ENCODE data around the gene IPCEF1. TPM values are rescaled to one million over a fixed set of nuclear protein-coding genes. Genes with fewer than 3 reads are reported as not detected.

IPCEF1 gene
- total RNA-seq, 3 donors from 2014 or later (not counting 1 experiment from before 2014, with no cell fraction given): 31.4 to 53.2 (median 45.5) TPM

DNA sequence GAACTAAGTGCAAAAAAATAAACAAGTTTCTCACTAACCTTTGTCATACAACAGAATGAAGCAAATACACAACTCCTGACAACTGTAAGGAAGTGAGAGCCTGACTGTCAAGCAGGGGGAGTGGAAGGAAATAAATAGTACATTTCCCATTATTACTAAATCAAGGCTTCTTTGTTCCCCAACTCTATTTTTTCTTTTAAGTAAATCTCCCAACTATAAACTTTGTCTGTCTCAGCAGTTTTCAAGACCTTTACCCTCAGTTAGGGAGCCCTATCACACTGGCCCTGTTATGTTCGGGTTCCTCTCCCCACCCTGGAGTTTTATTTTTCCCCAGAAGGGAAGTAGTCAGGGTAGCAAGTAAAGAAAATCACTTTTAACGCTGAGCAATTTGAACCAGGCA lies 24.1 kb upstream of the IPCEF1 start:
- Histone ChIP-seq H3K36me3 (ENCODE audit: control insufficient read depth, insufficient read depth, low read length) (no peaks in the 10 kb centered on the region), H3K27me3 (ENCODE audit: control insufficient read depth, insufficient read depth, low read length) (no peaks in the 10 kb centered on the region), H3K4me3 (ENCODE audit: low read length) (no peak overlapping the region), H3K4me1 (ENCODE audit: control insufficient read depth, insufficient read depth, low read length) (no peaks in the 10 kb centered on the region), H3K9me3 (ENCODE audit: control insufficient read depth, insufficient read depth, low read length) (peaks cover 3% of the 10 kb centered on the region), H3K27ac (ENCODE audit: low read length) (no peak overlapping the region)
- Mint-ChIP-seq H3K27ac (no peak overlapping the region), H3K4me1 (no peaks in the 10 kb centered on the region), H3K36me3 (no peaks in the 10 kb centered on the region), H3K9me3 (no peaks in the 10 kb centered on the region), H3K4me3 (no peak overlapping the region), H3K27me3 (ENCODE audit: low read depth in 2 of 2) (peaks cover 2 to 6% of the 10 kb centered on the region in 2 donors)
- DNase-seq: no peak
- no peak for ATAC-seq
- TF ChIP-seq, protein P1, sequence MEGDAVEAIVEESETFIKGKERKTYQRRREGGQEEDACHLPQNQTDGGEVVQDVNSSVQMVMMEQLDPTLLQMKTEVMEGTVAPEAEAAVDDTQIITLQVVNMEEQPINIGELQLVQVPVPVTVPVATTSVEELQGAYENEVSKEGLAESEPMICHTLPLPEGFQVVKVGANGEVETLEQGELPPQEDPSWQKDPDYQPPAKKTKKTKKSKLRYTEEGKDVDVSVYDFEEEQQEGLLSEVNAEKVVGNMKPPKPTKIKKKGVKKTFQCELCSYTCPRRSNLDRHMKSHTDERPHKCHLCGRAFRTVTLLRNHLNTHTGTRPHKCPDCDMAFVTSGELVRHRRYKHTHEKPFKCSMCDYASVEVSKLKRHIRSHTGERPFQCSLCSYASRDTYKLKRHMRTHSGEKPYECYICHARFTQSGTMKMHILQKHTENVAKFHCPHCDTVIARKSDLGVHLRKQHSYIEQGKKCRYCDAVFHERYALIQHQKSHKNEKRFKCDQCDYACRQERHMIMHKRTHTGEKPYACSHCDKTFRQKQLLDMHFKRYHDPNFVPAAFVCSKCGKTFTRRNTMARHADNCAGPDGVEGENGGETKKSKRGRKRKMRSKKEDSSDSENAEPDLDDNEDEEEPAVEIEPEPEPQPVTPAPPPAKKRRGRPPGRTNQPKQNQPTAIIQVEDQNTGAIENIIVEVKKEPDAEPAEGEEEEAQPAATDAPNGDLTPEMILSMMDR (IDR thresholded peaks at IDR 0.05): no peak
- no CpG with 5 or more reads among the region's 2 CpGs for WGBS (ENCODE audit: insufficient coverage)
- intact Hi-C loops (cut with micrococcal nuclease): no loop called here

DNA sequence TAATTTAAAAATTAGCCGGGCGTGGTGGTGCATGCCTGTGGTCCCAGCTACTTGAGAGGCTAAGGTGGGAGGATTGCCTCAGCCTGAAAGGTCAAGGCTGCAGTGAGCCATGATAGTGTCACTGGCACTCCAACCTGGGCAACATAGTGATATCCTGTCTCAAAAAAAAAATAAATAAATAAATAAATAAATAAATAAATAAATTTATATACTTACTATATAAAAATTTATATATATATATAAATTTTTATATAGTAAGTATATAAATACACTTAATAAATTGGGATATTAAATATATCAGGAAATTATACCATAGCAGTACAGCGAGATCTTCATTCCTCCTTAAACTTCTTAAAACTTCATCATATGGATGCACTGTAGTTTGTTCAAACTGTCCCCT lies 23.0 kb upstream of the IPCEF1 start:
- Histone ChIP-seq H3K9me3 (ENCODE audit: control insufficient read depth, insufficient read depth, low read length) (peaks cover 3% of the 10 kb centered on the region), H3K27ac (ENCODE audit: low read length) (no peak overlapping the region), H3K4me3 (ENCODE audit: low read length) (no peak overlapping the region), H3K27me3 (ENCODE audit: control insufficient read depth, insufficient read depth, low read length) (no peaks in the 10 kb centered on the region), H3K4me1 (ENCODE audit: control insufficient read depth, insufficient read depth, low read length) (no peaks in the 10 kb centered on the region), H3K36me3 (ENCODE audit: control insufficient read depth, insufficient read depth, low read length) (no peaks in the 10 kb centered on the region)
- ATAC-seq: no peak
- DNase-seq: no peak
- H3K4me1 Mint-ChIP-seq: no peaks in the 10 kb centered on the region
- no peaks in the 10 kb centered on the region for H3K9me3 Mint-ChIP-seq
- TF ChIP-seq, protein P1 (IDR thresholded peaks at IDR 0.05): no peak
- H3K4me3 Mint-ChIP-seq: no peak overlapping the region
- H3K27ac Mint-ChIP-seq: no peak overlapping the region
- intact Hi-C loops (cut with micrococcal nuclease): no loop called here
- 88% methylated on average over 2 of the region's 3 CpGs for WGBS (ENCODE audit: insufficient coverage)
- peaks cover 2 to 6% of the 10 kb centered on the region in 2 donors for H3K27me3 Mint-ChIP-seq (ENCODE audit: low read depth in 2 of 2)
- H3K36me3 Mint-ChIP-seq: no peaks in the 10 kb centered on the region

DNA sequence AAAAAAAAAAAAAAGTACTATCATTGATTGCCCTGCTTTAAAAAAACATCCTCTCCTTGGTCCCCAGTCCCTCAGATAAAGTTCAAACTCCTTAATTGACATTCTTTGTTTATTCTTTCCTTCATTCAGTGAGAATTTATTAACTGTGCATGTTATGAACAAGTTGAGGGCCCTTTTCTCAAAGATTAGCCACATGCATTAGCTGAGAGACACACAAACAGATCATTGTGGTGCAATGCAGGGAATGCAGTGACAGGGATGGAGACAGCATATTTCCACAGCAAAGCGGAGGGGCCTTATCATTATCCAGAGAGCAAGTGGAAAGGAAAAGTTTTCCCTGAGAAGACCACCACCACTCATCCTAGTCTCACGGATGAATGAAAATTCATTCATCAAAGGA lies 21.9 kb upstream of the IPCEF1 start:
- intact Hi-C loops (cut with micrococcal nuclease): no loop called here
- Mint-ChIP-seq H3K27ac (no peak overlapping the region), H3K27me3 (ENCODE audit: low read depth in 2 of 2) (peaks cover 2 to 6% of the 10 kb centered on the region in 2 donors), H3K9me3 (no peaks in the 10 kb centered on the region), H3K4me1 (no peaks in the 10 kb centered on the region), H3K4me3 (no peak overlapping the region), H3K36me3 (no peaks in the 10 kb centered on the region)
- no peak overlapping the region for H3K27ac ChIP-seq (ENCODE audit: low read length)
- WGBS (ENCODE audit: insufficient coverage): 89% methylated on average over 1 of the region's 2 CpGs
- DNase-seq: no peak
- H3K4me1 ChIP-seq (ENCODE audit: control insufficient read depth, insufficient read depth, low read length): no peaks in the 10 kb centered on the region
- TF ChIP-seq, protein P1 (IDR thresholded peaks at IDR 0.05): no peak
- ATAC-seq: no peak
- H3K9me3 ChIP-seq (ENCODE audit: control insufficient read depth, insufficient read depth, low read length): peaks cover 3% of the 10 kb centered on the region
- H3K36me3 ChIP-seq (ENCODE audit: control insufficient read depth, insufficient read depth, low read length): no peaks in the 10 kb centered on the region
- H3K27me3 ChIP-seq (ENCODE audit: control insufficient read depth, insufficient read depth, low read length): no peaks in the 10 kb centered on the region
- no peak overlapping the region for H3K4me3 ChIP-seq (ENCODE audit: low read length)

DNA sequence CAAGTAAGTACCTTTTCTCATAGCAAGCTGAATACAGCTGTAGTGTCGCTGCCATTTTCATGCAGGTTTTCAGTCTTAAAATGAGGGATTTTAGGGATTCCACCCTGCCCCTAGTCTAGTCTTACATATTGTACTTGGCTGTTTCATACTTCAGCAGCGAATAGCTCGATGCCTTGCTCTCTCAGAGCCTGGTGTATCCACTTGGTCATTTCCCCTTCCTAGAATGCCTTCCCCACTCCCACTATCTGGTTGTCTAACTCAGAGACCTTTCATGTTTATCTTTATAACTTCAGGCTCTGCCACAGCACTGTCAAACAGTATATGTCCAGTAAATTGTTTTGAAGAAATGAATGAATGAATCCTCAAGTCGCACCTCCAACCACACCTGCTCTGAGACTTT lies 21.1 kb upstream of the IPCEF1 start:
- no peaks in the 10 kb centered on the region for H3K27me3 Mint-ChIP-seq (ENCODE audit: low read depth in 2 of 2)
- no peaks in the 10 kb centered on the region for H3K9me3 Mint-ChIP-seq
- intact Hi-C loops (cut with micrococcal nuclease): no loop called here
- H3K4me1 Mint-ChIP-seq: no peaks in the 10 kb centered on the region
- WGBS (ENCODE audit: insufficient coverage): 92% methylated on average over 4 of the region's 4 CpGs
- H3K27me3 ChIP-seq (ENCODE audit: control insufficient read depth, insufficient read depth, low read length): no peaks in the 10 kb centered on the region
- H3K9me3 ChIP-seq (ENCODE audit: control insufficient read depth, insufficient read depth, low read length): no peaks in the 10 kb centered on the region
- no peak for DNase-seq
- no peak overlapping the region for H3K4me3 Mint-ChIP-seq
- H3K4me1 ChIP-seq (ENCODE audit: control insufficient read depth, insufficient read depth, low read length): no peaks in the 10 kb centered on the region
- ATAC-seq: no peak
- no peak overlapping the region for H3K27ac ChIP-seq (ENCODE audit: low read length)
- no peak overlapping the region for H3K27ac Mint-ChIP-seq
- no peaks in the 10 kb centered on the region for H3K36me3 Mint-ChIP-seq
- no peaks in the 10 kb centered on the region for H3K36me3 ChIP-seq (ENCODE audit: control insufficient read depth, insufficient read depth, low read length)
- TF ChIP-seq, protein P1 (IDR thresholded peaks at IDR 0.05): no peak
- H3K4me3 ChIP-seq (ENCODE audit: low read length): no peak overlapping the region
